HEK293 (cell line): Measurements from ENCODE around the gene ME3.
A peak's percentile ranks its signal among the peaks of the same experiment; 100 is the strongest.

Source experiments
- CTCF ChIA-PET: fragments of 350-600 bp; formaldehyde crosslinking; extraction: SDS; loops from one replicate; lab custom pipeline; 2021; ENCODE audit warnings: antibody characterized with exemption; lab: Yijun Ruan, JAX
- POLR2A ChIA-PET: fragments of 300-600 bp; formaldehyde crosslinking; extraction: SDS; loops from one replicate; lab custom pipeline; 2020; ENCODE audit warnings: antibody characterized with exemption, inconsistent platforms; lab: Yijun Ruan, JAX
- H3K27ac ChIP-seq: fragments of 200-500 bp; sonication (Bioruptor generic); 2 replicates; pipeline ENCODE4 v1.5.1; 2014; ENCODE audit warnings: low read depth, low read length, control low read depth, inconsistent platforms; ENCODE audit errors: extremely low read depth
- H3K36me3 ChIP-seq, 2 experiments: fragments of 200-500 bp in 1 of 2; sonication (Bioruptor generic) in 1 of 2; 1 replicate in 1 of 2; 2 replicates in 1 of 2; pipeline ENCODE4 v1.5.1; 2014 to 2017; ENCODE audit warnings: inconsistent platforms in 2 of 2, low read length in 2 of 2; ENCODE audit not compliant: control insufficient read depth in 2 of 2, insufficient read depth in 1 of 2
- H3K4me1 ChIP-seq: fragments of 200-500 bp; sonication (Bioruptor generic); 2 replicates; pipeline ENCODE4 v1.5.1; 2014; ENCODE audit warnings: mild to moderate bottlenecking, low read length, inconsistent platforms; ENCODE audit not compliant: control insufficient read depth, insufficient read depth
- H3K4me3 ChIP-seq: 2 replicates; pipeline ENCODE4 v1.5.1; 2011; ENCODE audit warnings: low read depth, mild to moderate bottlenecking, control low read depth, low read length, moderate library complexity
- H3K9me3 ChIP-seq: fragments of 200-500 bp; sonication (Bioruptor generic); 2 replicates; pipeline ENCODE4 v1.5.1; 2014; ENCODE audit warnings: low read depth, low read length, inconsistent platforms; ENCODE audit not compliant: control insufficient read depth, insufficient read depth
- FEZF1 ChIP-seq: fragments of 450-650 bp; formaldehyde crosslinking; IDR thresholded peaks from 2 replicates; pipeline ENCODE4 v1.5.1; 2016; ENCODE audit warnings: missing biosample characterization, missing genetic modification characterization
- GFI1B ChIP-seq: fragments of 450-650 bp; formaldehyde crosslinking; IDR thresholded peaks from 2 replicates; pipeline ENCODE4 v1.5.1; 2016; ENCODE audit warnings: missing biosample characterization, missing genetic modification characterization
- GLI4 ChIP-seq: fragments of 450-650 bp; formaldehyde crosslinking; IDR thresholded peaks from 2 replicates; pipeline ENCODE4 v1.5.1; 2016; ENCODE audit warnings: missing biosample characterization, missing genetic modification characterization
- HOXD13 ChIP-seq: sonication (generic); formaldehyde crosslinking; IDR thresholded peaks from 2 replicates; pipeline ENCODE4 v1.8.0; 2022; ENCODE audit warnings: missing genetic modification reagents, borderline replicate concordance
- KLF7 ChIP-seq: fragments of 450-650 bp; formaldehyde crosslinking; IDR thresholded peaks from 2 replicates; pipeline ENCODE4 v1.5.1; 2016; ENCODE audit warnings: missing biosample characterization, missing genetic modification characterization, borderline replicate concordance
- MEIS1 ChIP-seq: sonication (generic); formaldehyde crosslinking; IDR thresholded peaks from 2 replicates; pipeline ENCODE4 v1.8.1; 2022; ENCODE audit warnings: missing genetic modification reagents, mild to moderate bottlenecking, borderline replicate concordance
- OSR2 ChIP-seq: fragments of 450-650 bp; formaldehyde crosslinking; IDR thresholded peaks from 2 replicates; pipeline ENCODE4 v1.5.1; 2016; ENCODE audit warnings: missing biosample characterization, missing genetic modification characterization
- TCF7L2 ChIP-seq: IDR thresholded peaks from 2 replicates; pipeline ENCODE4 v1.6.1; 2011; ENCODE audit warnings: low read depth, mild to moderate bottlenecking, inconsistent platforms, low read length, moderate library complexity, borderline replicate concordance
- WT1 ChIP-seq: fragments of 450-650 bp; formaldehyde crosslinking; IDR thresholded peaks from 2 replicates; pipeline ENCODE4 v1.5.1; 2016; ENCODE audit warnings: missing biosample characterization, missing genetic modification characterization
- ZBTB17 ChIP-seq: fragments of 450-650 bp; formaldehyde crosslinking; IDR thresholded peaks from 2 replicates; pipeline ENCODE4 v1.5.1; 2016; ENCODE audit warnings: missing biosample characterization, missing genetic modification characterization
- ZNF16 ChIP-seq: fragments of 450-650 bp; formaldehyde crosslinking; IDR thresholded peaks from 2 replicates; pipeline ENCODE4 v1.5.1; 2016; ENCODE audit warnings: low read depth, missing biosample characterization, missing genetic modification characterization
- ZNF214 ChIP-seq: fragments of 450-650 bp; formaldehyde crosslinking; IDR thresholded peaks from 2 replicates; pipeline ENCODE4 v1.5.1; 2017; ENCODE audit warnings: missing biosample characterization, mild to moderate bottlenecking, missing genetic modification characterization, borderline replicate concordance
- ZNF221 ChIP-seq: fragments of 450-650 bp; formaldehyde crosslinking; IDR thresholded peaks from 2 replicates; pipeline ENCODE4 v1.5.1; 2017; ENCODE audit warnings: missing biosample characterization, missing genetic modification characterization, borderline replicate concordance
- ZNF324 ChIP-seq: fragments of 450-650 bp; formaldehyde crosslinking; IDR thresholded peaks from 2 replicates; pipeline ENCODE4 v1.5.1; 2016; ENCODE audit warnings: missing biosample characterization, missing genetic modification characterization
- ZNF350 ChIP-seq: fragments of 450-650 bp; formaldehyde crosslinking; IDR thresholded peaks from 2 replicates; pipeline ENCODE4 v1.5.0; 2017; ENCODE audit warnings: missing biosample characterization, mild to moderate bottlenecking, missing genetic modification characterization
- ZNF366 ChIP-seq: fragments of 450-650 bp; formaldehyde crosslinking; conservative IDR thresholded peaks from 2 replicates; pipeline ENCODE4 v1.5.1; 2016; ENCODE audit warnings: missing biosample characterization, missing genetic modification characterization
- ZNF416 ChIP-seq: fragments of 450-650 bp; formaldehyde crosslinking; IDR thresholded peaks from 2 replicates; pipeline ENCODE4 v1.5.1; 2016; ENCODE audit warnings: missing biosample characterization, missing genetic modification characterization
- ZNF530 ChIP-seq: fragments of 450-650 bp; formaldehyde crosslinking; IDR thresholded peaks from 2 replicates; pipeline ENCODE4 v1.5.1; 2016; ENCODE audit warnings: low read depth, missing biosample characterization, missing genetic modification characterization
- ZNF843 ChIP-seq: fragments of 450-650 bp; formaldehyde crosslinking; IDR thresholded peaks from 2 replicates; pipeline ENCODE4 v1.5.1; 2016; ENCODE audit warnings: missing biosample characterization, missing genetic modification characterization
- TF ChIP-seq, protein P1 (sequence below): fragments of 450-650 bp; IDR thresholded peaks from 2 replicates; pipeline ENCODE4 v1.5.1; 2018; ENCODE audit warnings: missing biosample characterization, mild to moderate bottlenecking, missing genetic modification characterization
- TF ChIP-seq, protein P2 (sequence below): fragments of 450-650 bp; formaldehyde crosslinking; optimal IDR thresholded peaks from 2 replicates; pipeline ENCODE3; 2016; ENCODE audit warnings: missing biosample characterization, mild to moderate bottlenecking, missing genetic modification characterization
- TF ChIP-seq, protein P3 (sequence below): fragments of 450-650 bp; formaldehyde crosslinking; IDR thresholded peaks from 2 replicates; pipeline ENCODE4 v1.5.1; 2016; ENCODE audit warnings: missing biosample characterization, missing genetic modification characterization, borderline replicate concordance
- TF ChIP-seq, protein P4 (sequence below): fragments of 450-650 bp; formaldehyde crosslinking; IDR thresholded peaks from 2 replicates; pipeline ENCODE4 v1.5.1; 2016; ENCODE audit warnings: missing biosample characterization, missing genetic modification characterization
- TF ChIP-seq, protein P5 (sequence below): fragments of 450-650 bp; formaldehyde crosslinking; IDR thresholded peaks from 2 replicates; pipeline ENCODE4 v1.5.1; 2016; ENCODE audit warnings: missing biosample characterization, missing genetic modification characterization
- TF ChIP-seq, protein P6 (sequence below): fragments of 450-650 bp; formaldehyde crosslinking; IDR thresholded peaks from 2 replicates; pipeline ENCODE4 v1.5.1; 2016; ENCODE audit warnings: missing biosample characterization, missing genetic modification characterization

The ME3 gene

DNA sequence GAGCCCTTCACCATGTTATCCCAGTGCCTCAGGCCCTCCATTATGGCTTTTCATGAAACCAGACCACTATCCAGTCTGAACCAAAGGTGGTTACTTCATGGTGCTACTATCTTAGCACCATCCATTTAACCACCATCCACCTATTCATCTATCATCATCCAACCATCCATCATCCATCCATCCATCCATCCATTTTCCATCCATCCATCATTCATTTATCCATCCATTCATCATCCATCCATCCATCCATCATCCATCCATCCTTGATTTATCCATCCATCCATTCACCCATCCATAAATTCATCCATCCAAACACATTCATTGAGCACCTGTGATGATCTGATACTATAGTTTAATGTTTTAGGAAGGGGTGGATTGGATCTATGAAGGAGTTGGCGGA, 204.2 kb downstream of the ME3 start:
- ChIA-PET CTCF (no interaction called here), POLR2A (interaction anchor here (1.0 to 1.1 kb wide), 2 partner anchors 10 to 101 kb away, joined by 3 read pairs; no protein-coding TSS in a partner anchor)
- Histone ChIP-seq H3K36me3 (no peaks in the 10 kb centered on the region), H3K27ac (no peak overlapping the region), H3K4me3 (no peak overlapping the region), H3K4me1 (peaks cover 3% of the 10 kb centered on the region; the same call in 1 of the 2 replicates), H3K9me3 (no peaks in the 10 kb centered on the region)
- TF ChIP-seq ZNF366 (peak; percentile 95), KLF7 (tag by site-specific recombination) (no peak), ZBTB17 (peak; percentile 89), HOXD13 (CRISPR knock-in tag) (no peak)

DNA sequence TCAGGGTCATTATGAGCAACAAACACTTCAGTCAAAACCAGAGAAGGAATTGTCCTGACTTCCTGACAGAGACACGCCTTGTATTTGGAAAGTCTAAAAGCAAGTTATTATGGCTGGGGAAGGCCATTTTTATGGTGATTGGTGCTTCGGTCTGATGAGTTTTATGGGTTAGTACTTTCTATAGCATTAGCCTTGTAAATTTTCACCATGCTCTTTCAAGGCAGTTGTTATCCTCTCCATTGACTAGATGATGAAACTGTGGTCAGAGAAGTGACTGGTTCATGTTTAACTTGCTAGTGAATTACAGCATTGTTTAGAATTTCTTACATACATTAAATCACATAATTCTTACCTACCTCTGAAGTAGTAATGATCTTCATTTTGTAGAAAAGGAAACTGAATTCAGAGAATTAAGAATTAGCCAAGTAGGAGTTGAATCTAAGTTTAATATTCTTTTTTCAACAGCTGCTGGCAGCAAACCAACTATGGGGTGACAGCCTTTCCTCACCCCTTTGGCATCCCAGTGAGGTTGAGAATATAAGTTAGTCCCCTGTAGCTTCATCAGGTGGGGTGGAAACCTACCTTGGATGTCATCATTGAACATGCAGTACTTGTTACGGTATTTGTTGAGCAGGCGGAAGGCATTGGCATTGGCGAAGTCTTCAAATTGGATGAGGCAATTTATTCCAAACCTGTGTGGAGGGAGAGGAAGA, 207.8 kb downstream of the ME3 start:
- Histone ChIP-seq H3K4me1 (peaks cover 6% of the 10 kb centered on the region; the same call in 1 of the 2 replicates), H3K9me3 (no peaks in the 10 kb centered on the region), H3K36me3 (no peaks in the 10 kb centered on the region), H3K4me3 (no peak overlapping the region), H3K27ac (peak overlapping the region; percentile 64)
- POLR2A ChIA-PET: interaction anchor here (0.7 kb wide), 1 partner anchor 60 kb away, joined by 3 read pairs; no protein-coding TSS in a partner anchor
- CTCF ChIA-PET: interaction anchor here (1.0 to 1.2 kb wide), 2 partner anchors 42 to 143 kb away, joined by 3 read pairs; no protein-coding TSS in a partner anchor
- peak; percentile 85 for TF ChIP-seq ZNF843 (tag by site-specific recombination)
- no peak for TF ChIP-seq ZNF530 (tag by site-specific recombination)
- no peak for TF ChIP-seq GFI1B (tag by site-specific recombination)
- TF ChIP-seq, protein P1, sequence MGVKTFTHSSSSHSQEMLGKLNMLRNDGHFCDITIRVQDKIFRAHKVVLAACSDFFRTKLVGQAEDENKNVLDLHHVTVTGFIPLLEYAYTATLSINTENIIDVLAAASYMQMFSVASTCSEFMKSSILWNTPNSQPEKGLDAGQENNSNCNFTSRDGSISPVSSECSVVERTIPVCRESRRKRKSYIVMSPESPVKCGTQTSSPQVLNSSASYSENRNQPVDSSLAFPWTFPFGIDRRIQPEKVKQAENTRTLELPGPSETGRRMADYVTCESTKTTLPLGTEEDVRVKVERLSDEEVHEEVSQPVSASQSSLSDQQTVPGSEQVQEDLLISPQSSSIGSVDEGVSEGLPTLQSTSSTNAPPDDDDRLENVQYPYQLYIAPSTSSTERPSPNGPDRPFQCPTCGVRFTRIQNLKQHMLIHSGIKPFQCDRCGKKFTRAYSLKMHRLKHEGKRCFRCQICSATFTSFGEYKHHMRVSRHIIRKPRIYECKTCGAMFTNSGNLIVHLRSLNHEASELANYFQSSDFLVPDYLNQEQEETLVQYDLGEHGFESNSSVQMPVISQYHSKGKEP (tag by site-specific recombination): peak; percentile 38; the same call in 1 of the 2 replicates
- TF ChIP-seq, protein P2, sequence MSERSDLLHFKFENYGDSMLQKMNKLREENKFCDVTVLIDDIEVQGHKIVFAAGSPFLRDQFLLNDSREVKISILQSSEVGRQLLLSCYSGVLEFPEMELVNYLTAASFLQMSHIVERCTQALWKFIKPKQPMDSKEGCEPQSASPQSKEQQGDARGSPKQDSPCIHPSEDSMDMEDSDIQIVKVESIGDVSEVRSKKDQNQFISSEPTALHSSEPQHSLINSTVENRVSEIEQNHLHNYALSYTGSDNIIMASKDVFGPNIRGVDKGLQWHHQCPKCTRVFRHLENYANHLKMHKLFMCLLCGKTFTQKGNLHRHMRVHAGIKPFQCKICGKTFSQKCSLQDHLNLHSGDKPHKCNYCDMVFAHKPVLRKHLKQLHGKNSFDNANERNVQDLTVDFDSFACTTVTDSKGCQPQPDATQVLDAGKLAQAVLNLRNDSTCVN (tag by site-specific recombination): no peak
- TF ChIP-seq, protein P3, sequence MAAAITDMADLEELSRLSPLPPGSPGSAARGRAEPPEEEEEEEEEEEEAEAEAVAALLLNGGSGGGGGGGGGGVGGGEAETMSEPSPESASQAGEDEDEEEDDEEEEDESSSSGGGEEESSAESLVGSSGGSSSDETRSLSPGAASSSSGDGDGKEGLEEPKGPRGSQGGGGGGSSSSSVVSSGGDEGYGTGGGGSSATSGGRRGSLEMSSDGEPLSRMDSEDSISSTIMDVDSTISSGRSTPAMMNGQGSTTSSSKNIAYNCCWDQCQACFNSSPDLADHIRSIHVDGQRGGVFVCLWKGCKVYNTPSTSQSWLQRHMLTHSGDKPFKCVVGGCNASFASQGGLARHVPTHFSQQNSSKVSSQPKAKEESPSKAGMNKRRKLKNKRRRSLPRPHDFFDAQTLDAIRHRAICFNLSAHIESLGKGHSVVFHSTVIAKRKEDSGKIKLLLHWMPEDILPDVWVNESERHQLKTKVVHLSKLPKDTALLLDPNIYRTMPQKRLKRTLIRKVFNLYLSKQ (tag by site-specific recombination): no peak
- peak; percentile 96 for TF ChIP-seq FEZF1 (tag by site-specific recombination)
- no peak for TF ChIP-seq ZNF350 (tag by site-specific recombination)
- no peak for TF ChIP-seq TCF7L2
- TF ChIP-seq ZNF214 (tag by site-specific recombination): no peak
- peak; percentile 76 for TF ChIP-seq OSR2 (tag by site-specific recombination)
- TF ChIP-seq, protein P4, sequence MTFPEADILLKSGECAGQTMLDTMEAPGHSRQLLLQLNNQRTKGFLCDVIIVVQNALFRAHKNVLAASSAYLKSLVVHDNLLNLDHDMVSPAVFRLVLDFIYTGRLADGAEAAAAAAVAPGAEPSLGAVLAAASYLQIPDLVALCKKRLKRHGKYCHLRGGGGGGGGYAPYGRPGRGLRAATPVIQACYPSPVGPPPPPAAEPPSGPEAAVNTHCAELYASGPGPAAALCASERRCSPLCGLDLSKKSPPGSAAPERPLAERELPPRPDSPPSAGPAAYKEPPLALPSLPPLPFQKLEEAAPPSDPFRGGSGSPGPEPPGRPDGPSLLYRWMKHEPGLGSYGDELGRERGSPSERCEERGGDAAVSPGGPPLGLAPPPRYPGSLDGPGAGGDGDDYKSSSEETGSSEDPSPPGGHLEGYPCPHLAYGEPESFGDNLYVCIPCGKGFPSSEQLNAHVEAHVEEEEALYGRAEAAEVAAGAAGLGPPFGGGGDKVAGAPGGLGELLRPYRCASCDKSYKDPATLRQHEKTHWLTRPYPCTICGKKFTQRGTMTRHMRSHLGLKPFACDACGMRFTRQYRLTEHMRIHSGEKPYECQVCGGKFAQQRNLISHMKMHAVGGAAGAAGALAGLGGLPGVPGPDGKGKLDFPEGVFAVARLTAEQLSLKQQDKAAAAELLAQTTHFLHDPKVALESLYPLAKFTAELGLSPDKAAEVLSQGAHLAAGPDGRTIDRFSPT (tag by site-specific recombination): 0 out of 2 replicates have a peak, but pooled peaks have one; percentile 7
- no peak for TF ChIP-seq ZNF324 (tag by site-specific recombination)
- TF ChIP-seq, protein P5, sequence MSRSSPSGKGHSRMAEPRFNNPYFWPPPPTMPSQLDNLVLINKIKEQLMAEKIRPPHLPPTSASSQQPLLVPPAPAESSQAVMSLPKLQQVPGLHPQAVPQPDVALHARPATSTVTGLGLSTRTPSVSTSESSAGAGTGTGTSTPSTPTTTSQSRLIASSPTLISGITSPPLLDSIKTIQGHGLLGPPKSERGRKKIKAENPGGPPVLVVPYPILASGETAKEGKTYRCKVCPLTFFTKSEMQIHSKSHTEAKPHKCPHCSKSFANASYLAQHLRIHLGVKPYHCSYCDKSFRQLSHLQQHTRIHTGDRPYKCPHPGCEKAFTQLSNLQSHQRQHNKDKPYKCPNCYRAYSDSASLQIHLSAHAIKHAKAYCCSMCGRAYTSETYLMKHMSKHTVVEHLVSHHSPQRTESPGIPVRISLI: no peak
- TF ChIP-seq HOXD13 (CRISPR knock-in tag): peak; percentile 86
- no peak for TF ChIP-seq ZNF221 (tag by site-specific recombination)
- TF ChIP-seq ZNF16 (tag by site-specific recombination): no peak
- TF ChIP-seq GLI4 (tag by site-specific recombination): no peak
- no peak for TF ChIP-seq WT1 (tag by site-specific recombination)
- TF ChIP-seq MEIS1 (CRISPR knock-in tag): no peak
- TF ChIP-seq ZNF416 (tag by site-specific recombination): no peak
- TF ChIP-seq, protein P6, sequence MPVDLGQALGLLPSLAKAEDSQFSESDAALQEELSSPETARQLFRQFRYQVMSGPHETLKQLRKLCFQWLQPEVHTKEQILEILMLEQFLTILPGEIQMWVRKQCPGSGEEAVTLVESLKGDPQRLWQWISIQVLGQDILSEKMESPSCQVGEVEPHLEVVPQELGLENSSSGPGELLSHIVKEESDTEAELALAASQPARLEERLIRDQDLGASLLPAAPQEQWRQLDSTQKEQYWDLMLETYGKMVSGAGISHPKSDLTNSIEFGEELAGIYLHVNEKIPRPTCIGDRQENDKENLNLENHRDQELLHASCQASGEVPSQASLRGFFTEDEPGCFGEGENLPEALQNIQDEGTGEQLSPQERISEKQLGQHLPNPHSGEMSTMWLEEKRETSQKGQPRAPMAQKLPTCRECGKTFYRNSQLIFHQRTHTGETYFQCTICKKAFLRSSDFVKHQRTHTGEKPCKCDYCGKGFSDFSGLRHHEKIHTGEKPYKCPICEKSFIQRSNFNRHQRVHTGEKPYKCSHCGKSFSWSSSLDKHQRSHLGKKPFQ (tag by site-specific recombination): peak; percentile 61; the same call in 1 of the 2 replicates
